Measurements from ENCODE around the gene ADAMTS6.

ADAMTS6 gene

GRCh38 chr5:65426656-65427055 lies 55.1 kb downstream of the ADAMTS6 start:
- TF ChIP-seq POLR2AphosphoS5 (IDR thresholded peaks at IDR 0.05; ENCODE audit: low read depth, low read length): no peak
- TF ChIP-seq TAF1 (IDR thresholded peaks at IDR 0.05; ENCODE audit: borderline replicate concordance, insufficient read depth, low read length): no peak
- no peak for TF ChIP-seq FOXP2 (optimal IDR thresholded peaks at IDR 0.05; ENCODE audit: borderline replicate concordance, extremely low read depth, extremely low read length, insufficient read depth)
- TF ChIP-seq SIN3A (IDR thresholded peaks at IDR 0.05; ENCODE audit: borderline replicate concordance, insufficient read depth, low read length): no peak
- no peak for TF ChIP-seq REST (IDR thresholded peaks at IDR 0.05; ENCODE audit: insufficient read depth in 1 of 2, low read depth in 2 of 2, low read length in 2 of 2)

- no peak for TF ChIP-seq SIN3A (IDR thresholded peaks at IDR 0.05; ENCODE audit: borderline replicate concordance, insufficient read depth, low read length)
- no peak for TF ChIP-seq REST (IDR thresholded peaks at IDR 0.05; ENCODE audit: insufficient read depth in 1 of 2, low read depth in 2 of 2, low read length in 2 of 2)
- no peak for TF ChIP-seq TAF1 (IDR thresholded peaks at IDR 0.05; ENCODE audit: borderline replicate concordance, insufficient read depth, low read length)
- TF ChIP-seq FOXP2 (optimal IDR thresholded peaks at IDR 0.05; ENCODE audit: borderline replicate concordance, extremely low read depth, extremely low read length, insufficient read depth): no peak
- TF ChIP-seq POLR2AphosphoS5 (IDR thresholded peaks at IDR 0.05; ENCODE audit: low read depth, low read length): no peak
Observed at GRCh38 chr5:65423623-65424022, 58.1 kb downstream of the ADAMTS6 start.

- TF ChIP-seq SIN3A (IDR thresholded peaks at IDR 0.05; ENCODE audit: borderline replicate concordance, insufficient read depth, low read length) (no peak), REST (IDR thresholded peaks at IDR 0.05; ENCODE audit: insufficient read depth in 1 of 2, low read depth in 2 of 2, low read length in 2 of 2) (no peak), FOXP2 (optimal IDR thresholded peaks at IDR 0.05; ENCODE audit: borderline replicate concordance, extremely low read depth, extremely low read length, insufficient read depth) (no peak)
Observed at GRCh38 chr5:65418661-65419060, 63.1 kb downstream of the ADAMTS6 start.

- no peak for TF ChIP-seq FOXP2 (optimal IDR thresholded peaks at IDR 0.05; ENCODE audit: borderline replicate concordance, extremely low read depth, extremely low read length, insufficient read depth)
Observed at GRCh38 chr5:65413822-65414221, 67.9 kb downstream of the ADAMTS6 start.

- TF ChIP-seq POLR2AphosphoS5 (IDR thresholded peaks at IDR 0.05; ENCODE audit: low read depth, low read length) (no peak), SIN3A (IDR thresholded peaks at IDR 0.05; ENCODE audit: borderline replicate concordance, insufficient read depth, low read length) (no peak)
Observed at GRCh38 chr5:65412842-65413241, 68.9 kb downstream of the ADAMTS6 start.

GRCh38 chr5:65411356-65411755 lies 70.4 kb downstream of the ADAMTS6 start:
- no peak for TF ChIP-seq FOXP2 (optimal IDR thresholded peaks at IDR 0.05; ENCODE audit: borderline replicate concordance, extremely low read depth, extremely low read length, insufficient read depth)
- no peak for TF ChIP-seq POLR2AphosphoS5 (IDR thresholded peaks at IDR 0.05; ENCODE audit: low read depth, low read length)
- TF ChIP-seq SIN3A (IDR thresholded peaks at IDR 0.05; ENCODE audit: borderline replicate concordance, insufficient read depth, low read length): no peak

GRCh38 chr5:65395526-65396155 lies 86.1 kb downstream of the ADAMTS6 start:
- TF ChIP-seq REST (IDR thresholded peaks at IDR 0.05; ENCODE audit: insufficient read depth in 1 of 2, low read depth in 2 of 2, low read length in 2 of 2) (no peak), FOXP2 (optimal IDR thresholded peaks at IDR 0.05; ENCODE audit: borderline replicate concordance, extremely low read depth, extremely low read length, insufficient read depth) (no peak), SIN3A (IDR thresholded peaks at IDR 0.05; ENCODE audit: borderline replicate concordance, insufficient read depth, low read length) (no peak), POLR2AphosphoS5 (IDR thresholded peaks at IDR 0.05; ENCODE audit: low read depth, low read length) (no peak), TAF1 (IDR thresholded peaks at IDR 0.05; ENCODE audit: borderline replicate concordance, insufficient read depth, low read length) (no peak)
